GM12873 (cell line): ENCODE measurements around the gene PTDSS2.

ENCODE experiments used
- CTCF ChIP-seq: IDR thresholded peaks from 2 replicates; pipeline ENCODE4 v1.5.1; 2012; ENCODE audit warnings: low read depth, mild to moderate bottlenecking, moderate library complexity, low read length, control low read depth; ENCODE audit not compliant: insufficient read depth; ENCODE audit errors: missing control alignments

Gene PTDSS2

GRCh38 chr11:426851-427250 is 23.2 kb upstream of the PTDSS2 start:
- no peak for TF ChIP-seq CTCF

GRCh38 chr11:428295-428694 is 21.8 kb upstream of the PTDSS2 start:
- TF ChIP-seq CTCF: no peak

- TF ChIP-seq CTCF: no peak
These were observed 20.7 kb upstream of the PTDSS2 start for GRCh38 chr11:429391-429790.

- TF ChIP-seq CTCF: no peak
These were observed 20.1 kb upstream of the PTDSS2 start for GRCh38 chr11:429931-430456.

GRCh38 chr11:431921-432320 is 18.2 kb upstream of the PTDSS2 start:
- no peak for TF ChIP-seq CTCF

- TF ChIP-seq CTCF: no peak
These were observed 17.5 kb upstream of the PTDSS2 start for GRCh38 chr11:432501-433100.

- no peak for TF ChIP-seq CTCF
These were observed 17.0 kb upstream of the PTDSS2 start for GRCh38 chr11:433111-433510.
